MM.1S (cell line): ENCODE results near the gene PRKG1.

Experiments used
- DNase-seq: peaks from one replicate; pipeline ENCODE4 v3.0.0-alpha.2; 2015
- H2AFZ ChIP-seq: fragments of 300-600 bp; sonication (generic); 2 replicates; pipeline ENCODE4 v1.6.0; 2016; ENCODE audit warnings: antibody characterized with exemption, low read length
- H3F3A ChIP-seq: fragments of 300-600 bp; sonication (generic); 2 replicates; pipeline ENCODE4 v1.6.1; 2016; ENCODE audit warnings: mild to moderate bottlenecking, antibody characterized with exemption, low read length, moderate library complexity, mixed read lengths; ENCODE audit not compliant: insufficient read depth
- H3K27ac ChIP-seq: fragments of 300-600 bp; sonication (generic); 2 replicates; pipeline ENCODE4 v1.5.1; 2016; ENCODE audit warnings: mild to moderate bottlenecking, low read length
- H3K27me3 ChIP-seq: fragments of 300-600 bp; sonication (generic); replicated peaks from 2 replicates; pipeline ENCODE4 v1.6.0; 2016; ENCODE audit warnings: low read length; ENCODE audit not compliant: insufficient read depth
- H3K36me3 ChIP-seq: fragments of 300-600 bp; sonication (generic); replicated peaks from 2 replicates; pipeline ENCODE4 v1.6.1; 2016; ENCODE audit warnings: mild to moderate bottlenecking, low read length, mixed read lengths; ENCODE audit not compliant: insufficient read depth
- H3K4me1 ChIP-seq: fragments of 300-600 bp; sonication (generic); 2 replicates; pipeline ENCODE4 v1.6.1; 2016; ENCODE audit warnings: low read length, mixed read lengths
- H3K4me2 ChIP-seq: fragments of 300-600 bp; sonication (generic); 2 replicates; pipeline ENCODE4 v1.6.0; 2016; ENCODE audit warnings: low read depth, low read length
- H3K4me3 ChIP-seq: fragments of 300-600 bp; sonication (generic); 2 replicates; pipeline ENCODE4 v1.5.1; 2016; ENCODE audit warnings: low read length, mixed read lengths
- H3K79me2 ChIP-seq: fragments of 300-600 bp; sonication (generic); 2 replicates; pipeline ENCODE4 v1.6.1; 2016; ENCODE audit warnings: mixed run types, low read length, mixed read lengths
- H3K9ac ChIP-seq: fragments of 300-600 bp; sonication (generic); 2 replicates; pipeline ENCODE4 v1.6.1; 2016; ENCODE audit warnings: low read length, mixed read lengths
- H3K9me2 ChIP-seq: fragments of 300-600 bp; sonication (generic); replicated peaks from 2 replicates; pipeline ENCODE4 v1.6.1; 2016; ENCODE audit warnings: mild to moderate bottlenecking, low read length, mixed read lengths; ENCODE audit not compliant: insufficient read depth
- H3K9me3 ChIP-seq: fragments of 300-600 bp; sonication (generic); replicated peaks from 2 replicates; pipeline ENCODE4 v1.6.1; 2016; ENCODE audit warnings: mild to moderate bottlenecking, low read length, mixed read lengths; ENCODE audit not compliant: insufficient read depth
- H4K20me1 ChIP-seq: fragments of 300-600 bp; sonication (generic); 2 replicates; pipeline ENCODE4 v1.6.1; 2016; ENCODE audit warnings: mild to moderate bottlenecking, low read length, moderate library complexity, mixed read lengths; ENCODE audit not compliant: insufficient read depth
- CTCF ChIP-seq: fragments of 300-600 bp; sonication (generic); IDR thresholded peaks from 2 replicates; pipeline ENCODE4 v1.5.1; 2016; ENCODE audit warnings: antibody characterized with exemption, low read length, mixed read lengths
- EZH2 ChIP-seq: fragments of 300-600 bp; sonication (generic); optimal IDR thresholded peaks from 2 replicates; pipeline ENCODE3; 2017; ENCODE audit warnings: low read depth, mild to moderate bottlenecking, antibody characterized with exemption, low read length, mixed read lengths
- EZH2phosphoT487 ChIP-seq: fragments of 300-600 bp; sonication (generic); IDR thresholded peaks from 2 replicates; pipeline ENCODE4 v1.6.1; 2018; ENCODE audit warnings: antibody characterized with exemption, low read length

PRKG1 gene

DNA sequence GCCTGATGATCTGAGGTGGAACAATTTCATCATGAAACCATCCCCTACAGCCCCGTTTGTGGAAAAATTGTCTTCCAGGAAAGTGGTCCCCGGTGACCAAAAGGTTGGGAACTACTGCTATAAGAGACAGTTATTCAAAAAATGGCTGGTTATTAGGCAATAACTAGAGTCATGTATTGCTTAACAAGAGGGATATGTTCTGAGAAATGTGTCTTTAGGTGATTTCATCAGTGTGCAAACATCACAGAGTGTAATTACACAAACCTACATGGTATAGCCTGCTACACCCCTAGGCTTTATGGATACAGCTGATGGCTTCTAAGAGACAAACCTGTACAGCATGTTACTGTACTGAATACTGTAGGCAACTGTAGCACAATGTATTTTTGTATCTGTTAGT is 696.4 kb downstream of the PRKG1 start:
- H3K36me3 ChIP-seq: no peaks in the 10 kb centered on the region
- H3K9me3 ChIP-seq: no peaks in the 10 kb centered on the region
- no peak overlapping the region for H3K9ac ChIP-seq
- H3K4me3 ChIP-seq: no peak overlapping the region
- TF ChIP-seq EZH2 (no peak), EZH2phosphoT487 (no peak), CTCF (no peak)
- H3K79me2 ChIP-seq: no peaks in the 10 kb centered on the region
- H3F3A ChIP-seq: no peaks in the 10 kb centered on the region
- no peak overlapping the region for H2AFZ ChIP-seq
- no peaks in the 10 kb centered on the region for H3K27me3 ChIP-seq
- no peak for DNase-seq
- H3K4me2 ChIP-seq: no peak overlapping the region
- no peak overlapping the region for H3K27ac ChIP-seq
- H4K20me1 ChIP-seq: no peaks in the 10 kb centered on the region
- no peaks in the 10 kb centered on the region for H3K9me2 ChIP-seq
- H3K4me1 ChIP-seq: no peaks in the 10 kb centered on the region

GRCh38 chr10:51772387-51772786 is 698.1 kb downstream of the PRKG1 start:
- Histone ChIP-seq H3K9me2 (no peaks in the 10 kb centered on the region), H2AFZ (no peak overlapping the region), H3K79me2 (no peaks in the 10 kb centered on the region), H3K4me2 (no peak overlapping the region), H3K36me3 (no peaks in the 10 kb centered on the region), H3K9me3 (no peaks in the 10 kb centered on the region), H3K27ac (no peak overlapping the region), H3K4me1 (no peaks in the 10 kb centered on the region), H3K27me3 (no peaks in the 10 kb centered on the region), H3K4me3 (no peak overlapping the region), H4K20me1 (no peaks in the 10 kb centered on the region), H3F3A (no peaks in the 10 kb centered on the region), H3K9ac (no peak overlapping the region)
- no peak for DNase-seq
- TF ChIP-seq CTCF (no peak), EZH2phosphoT487 (no peak), EZH2 (no peak)

DNA sequence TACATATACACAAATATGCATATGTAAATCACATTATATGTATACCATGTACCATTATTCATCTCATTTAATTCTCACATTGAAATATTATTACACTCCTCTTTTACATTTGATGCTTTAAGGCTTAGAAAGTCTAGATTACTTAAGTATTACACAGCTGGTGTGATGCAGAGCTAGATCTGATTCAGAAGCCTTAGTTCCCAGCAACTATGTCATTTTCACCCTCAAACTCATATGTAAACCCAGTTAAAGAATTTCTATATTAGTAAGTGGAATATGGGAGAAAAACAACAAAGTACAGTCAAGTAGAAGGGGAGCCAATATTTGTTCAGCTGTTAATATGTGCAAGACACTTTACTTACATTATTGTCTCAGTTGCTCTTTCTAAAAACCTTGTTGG is 699.4 kb downstream of the PRKG1 start:
- Histone ChIP-seq H3F3A (no peaks in the 10 kb centered on the region), H3K4me1 (no peaks in the 10 kb centered on the region), H3K9me3 (no peaks in the 10 kb centered on the region), H3K27me3 (no peaks in the 10 kb centered on the region), H3K9ac (no peak overlapping the region), H3K36me3 (no peaks in the 10 kb centered on the region), H3K4me2 (no peak overlapping the region), H3K79me2 (no peaks in the 10 kb centered on the region), H2AFZ (no peak overlapping the region), H3K4me3 (no peak overlapping the region), H3K9me2 (no peaks in the 10 kb centered on the region), H4K20me1 (no peaks in the 10 kb centered on the region), H3K27ac (no peak overlapping the region)
- no peak for DNase-seq
- TF ChIP-seq CTCF (no peak), EZH2phosphoT487 (no peak), EZH2 (no peak)
